WTC11 (cell line): ENCODE results near the gene CIT. TPM values are rescaled to one million over a fixed set of nuclear protein-coding genes. Genes with fewer than 3 reads are reported as not detected.

Experiments
- ATAC-seq: fragments of 200-7000 bp; cut with Tn5 transposase; 2 replicates; pipeline ENCODE4 v1.10.0; 2021; ENCODE audit warnings: mild to moderate bottlenecking, moderate library complexity
- CTCF ChIA-PET: fragments of 300-600 bp; sonication (Branson Sonifier 250); formaldehyde crosslinking; loops from one replicate; lab custom pipeline; 2021; ENCODE audit warnings: antibody characterized with exemption; lab: Charles Lee
- POLR2A ChIA-PET: fragments of 350-600 bp; sonication (Branson Sonifier 250); formaldehyde crosslinking; loops from one replicate; lab custom pipeline; 2021; ENCODE audit warnings: antibody characterized with exemption; lab: Charles Lee
- DNase-seq: peaks from one replicate; pipeline ENCODE4 v3.0.0; 2021; ENCODE audit warnings: low spot score
- H3K27ac Mint-ChIP-seq: 2 replicates; pipeline ENCODE4 v1.8.0; 2021; ENCODE audit warnings: mixed read lengths
- H3K27me3 Mint-ChIP-seq: 2 replicates; pipeline ENCODE4 v1.8.0; 2021; ENCODE audit warnings: low read depth, mild to moderate bottlenecking, moderate library complexity, mixed read lengths
- H3K36me3 Mint-ChIP-seq: 2 replicates; pipeline ENCODE4 v1.8.0; 2021; ENCODE audit warnings: mixed read lengths
- H3K4me1 Mint-ChIP-seq: 2 replicates; pipeline ENCODE4 v1.8.0; 2022; ENCODE audit warnings: mixed read lengths
- H3K4me3 Mint-ChIP-seq: 2 replicates; pipeline ENCODE4 v1.8.0; 2021; ENCODE audit warnings: mild to moderate bottlenecking, moderate library complexity, mixed read lengths
- H3K9me3 Mint-ChIP-seq: 2 replicates; pipeline ENCODE4 v1.8.0; 2021; ENCODE audit warnings: mixed read lengths
- ATF1 ChIP-seq: sonication (generic); formaldehyde crosslinking; IDR thresholded peaks from 2 replicates; pipeline ENCODE4 v1.8.1; 2023; ENCODE audit warnings: mild to moderate bottlenecking, moderate library complexity, missing genetic modification reagents
- ATF6 ChIP-seq: sonication (generic); formaldehyde crosslinking; IDR thresholded peaks from 2 replicates; pipeline ENCODE4 v1.8.1; 2023; ENCODE audit warnings: mild to moderate bottlenecking, missing genetic modification reagents
- E2F4 ChIP-seq: sonication (generic); formaldehyde crosslinking; IDR thresholded peaks from 2 replicates; pipeline ENCODE4 v1.8.1; 2022; ENCODE audit warnings: low read depth, mild to moderate bottlenecking, moderate library complexity, missing genetic modification reagents, borderline replicate concordance
- E2F5 ChIP-seq: sonication (generic); formaldehyde crosslinking; IDR thresholded peaks from 2 replicates; pipeline ENCODE4 v1.8.1; 2022; ENCODE audit warnings: mild to moderate bottlenecking, moderate library complexity, missing genetic modification reagents
- FOXP1 ChIP-seq: sonication (generic); formaldehyde crosslinking; IDR thresholded peaks from 2 replicates; pipeline ENCODE4 v1.8.0; 2022; ENCODE audit warnings: missing genetic modification reagents, mild to moderate bottlenecking, moderate library complexity, borderline replicate concordance
- GRHL2 ChIP-seq: fragments of 250-450 bp; sonication (Bioruptor Pico); IDR thresholded peaks from 2 replicates; pipeline ENCODE4 v1.8.0; 2022; ENCODE audit warnings: mild to moderate bottlenecking, moderate library complexity; ENCODE audit not compliant: insufficient replicate concordance, severe bottlenecking
- GTF2I ChIP-seq: fragments of 250-450 bp; sonication (Bioruptor Pico); conservative IDR thresholded peaks from 2 replicates; pipeline ENCODE4 v1.4.0; 2021; ENCODE audit warnings: mild to moderate bottlenecking
- IRF1 ChIP-seq: sonication (generic); formaldehyde crosslinking; IDR thresholded peaks from 2 replicates; pipeline ENCODE4 v1.8.0; 2023; ENCODE audit warnings: missing genetic modification reagents
- IRF2 ChIP-seq: sonication (generic); formaldehyde crosslinking; IDR thresholded peaks from 2 replicates; pipeline ENCODE4 v1.8.0; 2022; ENCODE audit warnings: low read depth, missing genetic modification reagents, borderline replicate concordance
- JUN ChIP-seq: sonication (generic); formaldehyde crosslinking; IDR thresholded peaks from 2 replicates; pipeline ENCODE4 v1.8.0; 2023; ENCODE audit warnings: mild to moderate bottlenecking, missing genetic modification reagents
- NFATC4 ChIP-seq: fragments of 250-450 bp; sonication (Bioruptor Pico); IDR thresholded peaks from 2 replicates; pipeline ENCODE4 v1.9.0; 2021; ENCODE audit warnings: mild to moderate bottlenecking
- NR3C1 ChIP-seq: sonication (generic); formaldehyde crosslinking; conservative IDR thresholded peaks from 2 replicates; pipeline ENCODE4 v1.8.1; 2023; ENCODE audit warnings: low read depth, mild to moderate bottlenecking, missing genetic modification reagents
- OVOL2 ChIP-seq: fragments of 250-450 bp; sonication (Bioruptor Pico); IDR thresholded peaks from 2 replicates; pipeline ENCODE4 v1.9.0; 2021; ENCODE audit warnings: mild to moderate bottlenecking, borderline replicate concordance
- SMAD3 ChIP-seq: sonication (generic); formaldehyde crosslinking; IDR thresholded peaks from 2 replicates; pipeline ENCODE4 v1.8.0; 2022; ENCODE audit warnings: missing genetic modification reagents, mild to moderate bottlenecking, borderline replicate concordance
- ZNF138 ChIP-seq: sonication (generic); formaldehyde crosslinking; conservative IDR thresholded peaks from 2 replicates; pipeline ENCODE4 v1.8.1; 2022; ENCODE audit warnings: mild to moderate bottlenecking, moderate library complexity, missing genetic modification reagents
- ZNF232 ChIP-seq: sonication (generic); formaldehyde crosslinking; IDR thresholded peaks from 2 replicates; pipeline ENCODE4 v1.8.0; 2022; ENCODE audit warnings: mild to moderate bottlenecking, missing genetic modification reagents
- ZSCAN18 ChIP-seq: fragments of 250-450 bp; sonication (Bioruptor Pico); IDR thresholded peaks from 2 replicates; pipeline ENCODE4 v2.1.2; 2022; ENCODE audit warnings: mild to moderate bottlenecking, moderate library complexity
- total RNA-seq: library from RNA; stranded (reverse); gene quantifications from 3 replicates; pipeline ENCODE4 v1.2.3, GENCODE V29; 2021
- TF ChIP-seq, protein P1 (sequence below): fragments of 250-450 bp; sonication (Bioruptor Pico); IDR thresholded peaks from 2 replicates; pipeline ENCODE4 v1.9.0; 2021; ENCODE audit warnings: mild to moderate bottlenecking, borderline replicate concordance
- TF ChIP-seq, protein P2 (sequence below): sonication (generic); formaldehyde crosslinking; IDR thresholded peaks from 2 replicates; pipeline ENCODE4 v1.8.0; 2022; ENCODE audit warnings: mild to moderate bottlenecking, missing genetic modification reagents
- TF ChIP-seq, protein P3 (sequence below): sonication (generic); formaldehyde crosslinking; IDR thresholded peaks from 2 replicates; pipeline ENCODE4 v1.8.1; 2023; ENCODE audit warnings: mild to moderate bottlenecking, missing genetic modification reagents, moderate library complexity

Gene CIT
- total RNA-seq, 1 experiment from 2014 or later: 65.4 TPM

GRCh38 chr12:119728444-119728745 is 148.7 kb downstream of the CIT start:
- no peak overlapping the region for H3K4me3 Mint-ChIP-seq
- TF ChIP-seq, protein P1, sequence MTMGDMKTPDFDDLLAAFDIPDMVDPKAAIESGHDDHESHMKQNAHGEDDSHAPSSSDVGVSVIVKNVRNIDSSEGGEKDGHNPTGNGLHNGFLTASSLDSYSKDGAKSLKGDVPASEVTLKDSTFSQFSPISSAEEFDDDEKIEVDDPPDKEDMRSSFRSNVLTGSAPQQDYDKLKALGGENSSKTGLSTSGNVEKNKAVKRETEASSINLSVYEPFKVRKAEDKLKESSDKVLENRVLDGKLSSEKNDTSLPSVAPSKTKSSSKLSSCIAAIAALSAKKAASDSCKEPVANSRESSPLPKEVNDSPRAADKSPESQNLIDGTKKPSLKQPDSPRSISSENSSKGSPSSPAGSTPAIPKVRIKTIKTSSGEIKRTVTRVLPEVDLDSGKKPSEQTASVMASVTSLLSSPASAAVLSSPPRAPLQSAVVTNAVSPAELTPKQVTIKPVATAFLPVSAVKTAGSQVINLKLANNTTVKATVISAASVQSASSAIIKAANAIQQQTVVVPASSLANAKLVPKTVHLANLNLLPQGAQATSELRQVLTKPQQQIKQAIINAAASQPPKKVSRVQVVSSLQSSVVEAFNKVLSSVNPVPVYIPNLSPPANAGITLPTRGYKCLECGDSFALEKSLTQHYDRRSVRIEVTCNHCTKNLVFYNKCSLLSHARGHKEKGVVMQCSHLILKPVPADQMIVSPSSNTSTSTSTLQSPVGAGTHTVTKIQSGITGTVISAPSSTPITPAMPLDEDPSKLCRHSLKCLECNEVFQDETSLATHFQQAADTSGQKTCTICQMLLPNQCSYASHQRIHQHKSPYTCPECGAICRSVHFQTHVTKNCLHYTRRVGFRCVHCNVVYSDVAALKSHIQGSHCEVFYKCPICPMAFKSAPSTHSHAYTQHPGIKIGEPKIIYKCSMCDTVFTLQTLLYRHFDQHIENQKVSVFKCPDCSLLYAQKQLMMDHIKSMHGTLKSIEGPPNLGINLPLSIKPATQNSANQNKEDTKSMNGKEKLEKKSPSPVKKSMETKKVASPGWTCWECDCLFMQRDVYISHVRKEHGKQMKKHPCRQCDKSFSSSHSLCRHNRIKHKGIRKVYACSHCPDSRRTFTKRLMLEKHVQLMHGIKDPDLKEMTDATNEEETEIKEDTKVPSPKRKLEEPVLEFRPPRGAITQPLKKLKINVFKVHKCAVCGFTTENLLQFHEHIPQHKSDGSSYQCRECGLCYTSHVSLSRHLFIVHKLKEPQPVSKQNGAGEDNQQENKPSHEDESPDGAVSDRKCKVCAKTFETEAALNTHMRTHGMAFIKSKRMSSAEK (CRISPR knock-in tag): no peak
- TF ChIP-seq NFATC4: no peak
- no peak for TF ChIP-seq GRHL2
- no peak for TF ChIP-seq NR3C1 (CRISPR knock-in tag)
- TF ChIP-seq E2F5 (CRISPR knock-in tag): no peak
- TF ChIP-seq ZNF232 (CRISPR knock-in tag): no peak
- TF ChIP-seq, protein P2, sequence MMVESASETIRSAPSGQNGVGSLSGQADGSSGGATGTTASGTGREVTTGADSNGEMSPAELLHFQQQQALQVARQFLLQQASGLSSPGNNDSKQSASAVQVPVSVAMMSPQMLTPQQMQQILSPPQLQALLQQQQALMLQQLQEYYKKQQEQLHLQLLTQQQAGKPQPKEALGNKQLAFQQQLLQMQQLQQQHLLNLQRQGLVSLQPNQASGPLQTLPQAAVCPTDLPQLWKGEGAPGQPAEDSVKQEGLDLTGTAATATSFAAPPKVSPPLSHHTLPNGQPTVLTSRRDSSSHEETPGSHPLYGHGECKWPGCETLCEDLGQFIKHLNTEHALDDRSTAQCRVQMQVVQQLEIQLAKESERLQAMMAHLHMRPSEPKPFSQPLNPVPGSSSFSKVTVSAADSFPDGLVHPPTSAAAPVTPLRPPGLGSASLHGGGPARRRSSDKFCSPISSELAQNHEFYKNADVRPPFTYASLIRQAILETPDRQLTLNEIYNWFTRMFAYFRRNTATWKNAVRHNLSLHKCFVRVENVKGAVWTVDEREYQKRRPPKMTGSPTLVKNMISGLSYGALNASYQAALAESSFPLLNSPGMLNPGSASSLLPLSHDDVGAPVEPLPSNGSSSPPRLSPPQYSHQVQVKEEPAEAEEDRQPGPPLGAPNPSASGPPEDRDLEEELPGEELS (CRISPR knock-in tag): no peak
- TF ChIP-seq FOXP1: no peak
- TF ChIP-seq ATF6 (CRISPR knock-in tag): no peak
- TF ChIP-seq IRF2 (CRISPR knock-in tag): no peak
- TF ChIP-seq OVOL2 (CRISPR knock-in tag): no peak
- ATAC-seq (no peak), DNase-seq (no peak)
- no peak overlapping the region for H3K27ac Mint-ChIP-seq
- no peaks in the 10 kb centered on the region for H3K4me1 Mint-ChIP-seq
- H3K9me3 Mint-ChIP-seq: no peaks in the 10 kb centered on the region
- H3K36me3 Mint-ChIP-seq: peaks cover 28% of the 10 kb centered on the region
- H3K27me3 Mint-ChIP-seq: no peaks in the 10 kb centered on the region
- POLR2A ChIA-PET: no interaction called here
- CTCF ChIA-PET: interaction anchor here (1.1 kb wide), 1 partner anchor 52 kb away, joined by 4 read pairs; no protein-coding TSS in a partner anchor

- Mint-ChIP-seq H3K27me3 (no peaks in the 10 kb centered on the region), H3K9me3 (no peaks in the 10 kb centered on the region), H3K27ac (no peak overlapping the region), H3K4me1 (no peaks in the 10 kb centered on the region), H3K4me3 (no peak overlapping the region), H3K36me3 (peaks cover 25% of the 10 kb centered on the region)
- DNase-seq: no peak
- no peak for ATAC-seq
- ChIA-PET CTCF (interaction anchor here (1.5 kb wide), 1 partner anchor 53 kb away, joined by 5 read pairs; no protein-coding TSS in a partner anchor), POLR2A (no interaction called here)
- TF ChIP-seq JUN: no peak
- no peak for TF ChIP-seq ZNF138 (CRISPR knock-in tag)
- no peak for TF ChIP-seq IRF1
- no peak for TF ChIP-seq ATF1 (CRISPR knock-in tag)
- TF ChIP-seq SMAD3: no peak
- TF ChIP-seq, protein P3, sequence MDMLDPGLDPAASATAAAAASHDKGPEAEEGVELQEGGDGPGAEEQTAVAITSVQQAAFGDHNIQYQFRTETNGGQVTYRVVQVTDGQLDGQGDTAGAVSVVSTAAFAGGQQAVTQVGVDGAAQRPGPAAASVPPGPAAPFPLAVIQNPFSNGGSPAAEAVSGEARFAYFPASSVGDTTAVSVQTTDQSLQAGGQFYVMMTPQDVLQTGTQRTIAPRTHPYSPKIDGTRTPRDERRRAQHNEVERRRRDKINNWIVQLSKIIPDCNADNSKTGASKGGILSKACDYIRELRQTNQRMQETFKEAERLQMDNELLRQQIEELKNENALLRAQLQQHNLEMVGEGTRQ: no peak
- no peak for TF ChIP-seq E2F4 (CRISPR knock-in tag)
- no peak for TF ChIP-seq ZSCAN18 (CRISPR knock-in tag)
- no peak for TF ChIP-seq GTF2I (CRISPR knock-in tag)
Observed at GRCh38 chr12:119727600-119728443, 149.3 kb downstream of the CIT start.
